ENCODE results near the gene KCNRG.

GRCh38 chr13:50025436-50025835, 10.2 kb downstream of the KCNRG start:
- TF ChIP-seq, protein P1, sequence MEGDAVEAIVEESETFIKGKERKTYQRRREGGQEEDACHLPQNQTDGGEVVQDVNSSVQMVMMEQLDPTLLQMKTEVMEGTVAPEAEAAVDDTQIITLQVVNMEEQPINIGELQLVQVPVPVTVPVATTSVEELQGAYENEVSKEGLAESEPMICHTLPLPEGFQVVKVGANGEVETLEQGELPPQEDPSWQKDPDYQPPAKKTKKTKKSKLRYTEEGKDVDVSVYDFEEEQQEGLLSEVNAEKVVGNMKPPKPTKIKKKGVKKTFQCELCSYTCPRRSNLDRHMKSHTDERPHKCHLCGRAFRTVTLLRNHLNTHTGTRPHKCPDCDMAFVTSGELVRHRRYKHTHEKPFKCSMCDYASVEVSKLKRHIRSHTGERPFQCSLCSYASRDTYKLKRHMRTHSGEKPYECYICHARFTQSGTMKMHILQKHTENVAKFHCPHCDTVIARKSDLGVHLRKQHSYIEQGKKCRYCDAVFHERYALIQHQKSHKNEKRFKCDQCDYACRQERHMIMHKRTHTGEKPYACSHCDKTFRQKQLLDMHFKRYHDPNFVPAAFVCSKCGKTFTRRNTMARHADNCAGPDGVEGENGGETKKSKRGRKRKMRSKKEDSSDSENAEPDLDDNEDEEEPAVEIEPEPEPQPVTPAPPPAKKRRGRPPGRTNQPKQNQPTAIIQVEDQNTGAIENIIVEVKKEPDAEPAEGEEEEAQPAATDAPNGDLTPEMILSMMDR (conservative IDR thresholded peaks at IDR 0.05; ENCODE audit: low read depth in 2 of 2), result no peak
- TF ChIP-seq ZNF331 (CRISPR knock-in tag; IDR thresholded peaks at IDR 0.05; ENCODE audit: low read depth) (no peak), EZH2 (IDR thresholded peaks at IDR 0.05; ENCODE audit: low read depth, unreplicated experiment) (no peak), POLR2AphosphoS5 (IDR thresholded peaks at IDR 0.05; ENCODE audit: low read depth) (no peak), ZNF462 (CRISPR knock-in tag; IDR thresholded peaks at IDR 0.05) (no peak), REST (IDR thresholded peaks at IDR 0.05; ENCODE audit: unreplicated experiment) (no peak), NANOG (IDR thresholded peaks at IDR 0.05; ENCODE audit: borderline replicate concordance) (no peak), EZH2phosphoT487 (IDR thresholded peaks at IDR 0.05; ENCODE audit: unreplicated experiment) (no peak)
